Osteocyte (in vitro differentiated cells): Measurements from ENCODE around the gene SCYGR4. TPM values are rescaled to one million over a fixed set of nuclear protein-coding genes. Genes with fewer than 3 reads are reported as not detected.

Experiments
- DNase-seq: peaks from one replicate; pipeline ENCODE4 v3.0.0; 2021; ENCODE audit warnings: mixed read lengths; ENCODE audit not compliant: unreplicated experiment; ENCODE audit errors: extremely low spot score
- H3K27ac Mint-ChIP-seq: one replicate; pipeline ENCODE4 v1.8.0; 2021; ENCODE audit warnings: mild to moderate bottlenecking, mixed read lengths; ENCODE audit not compliant: unreplicated experiment
- H3K27me3 Mint-ChIP-seq: one replicate; pipeline ENCODE4 v1.8.0; 2021; ENCODE audit warnings: mixed read lengths; ENCODE audit not compliant: unreplicated experiment
- H3K36me3 Mint-ChIP-seq: one replicate; pipeline ENCODE4 v1.8.0; 2021; ENCODE audit warnings: mixed read lengths; ENCODE audit not compliant: unreplicated experiment
- H3K4me1 Mint-ChIP-seq: one replicate; pipeline ENCODE4 v1.8.0; 2021; ENCODE audit warnings: mixed read lengths; ENCODE audit not compliant: unreplicated experiment
- H3K4me3 Mint-ChIP-seq: one replicate; pipeline ENCODE4 v1.8.0; 2021; ENCODE audit warnings: mild to moderate bottlenecking, moderate library complexity, mixed read lengths; ENCODE audit not compliant: unreplicated experiment
- H3K9me3 Mint-ChIP-seq: one replicate; pipeline ENCODE4 v1.8.0; 2021; ENCODE audit warnings: mixed read lengths; ENCODE audit not compliant: unreplicated experiment
- total RNA-seq: library from RNA; stranded (reverse); gene quantifications from 2 replicates; pipeline ENCODE4 v1.2.1, GENCODE V29; 2021
- TF ChIP-seq, protein P1 (sequence below): fragments of 200-600 bp; sonication (generic); IDR thresholded peaks from 2 replicates; pipeline ENCODE4 v1.5.0; 2021; ENCODE audit warnings: antibody characterized with exemption, mild to moderate bottlenecking, moderate library complexity

SCYGR4 gene
- total RNA-seq, 1 donor from 2014 or later, result not detected

GRCh38 chr2:227577555-227577954, 39.7 kb upstream of the SCYGR4 start:
- Mint-ChIP-seq H3K4me1 (no peaks in the 10 kb centered on the region), H3K4me3 (no peak overlapping the region), H3K27me3 (peaks cover 21% of the 10 kb centered on the region), H3K27ac (no peak overlapping the region), H3K36me3 (no peaks in the 10 kb centered on the region), H3K9me3 (peaks cover 6% of the 10 kb centered on the region)
- TF ChIP-seq, protein P1, sequence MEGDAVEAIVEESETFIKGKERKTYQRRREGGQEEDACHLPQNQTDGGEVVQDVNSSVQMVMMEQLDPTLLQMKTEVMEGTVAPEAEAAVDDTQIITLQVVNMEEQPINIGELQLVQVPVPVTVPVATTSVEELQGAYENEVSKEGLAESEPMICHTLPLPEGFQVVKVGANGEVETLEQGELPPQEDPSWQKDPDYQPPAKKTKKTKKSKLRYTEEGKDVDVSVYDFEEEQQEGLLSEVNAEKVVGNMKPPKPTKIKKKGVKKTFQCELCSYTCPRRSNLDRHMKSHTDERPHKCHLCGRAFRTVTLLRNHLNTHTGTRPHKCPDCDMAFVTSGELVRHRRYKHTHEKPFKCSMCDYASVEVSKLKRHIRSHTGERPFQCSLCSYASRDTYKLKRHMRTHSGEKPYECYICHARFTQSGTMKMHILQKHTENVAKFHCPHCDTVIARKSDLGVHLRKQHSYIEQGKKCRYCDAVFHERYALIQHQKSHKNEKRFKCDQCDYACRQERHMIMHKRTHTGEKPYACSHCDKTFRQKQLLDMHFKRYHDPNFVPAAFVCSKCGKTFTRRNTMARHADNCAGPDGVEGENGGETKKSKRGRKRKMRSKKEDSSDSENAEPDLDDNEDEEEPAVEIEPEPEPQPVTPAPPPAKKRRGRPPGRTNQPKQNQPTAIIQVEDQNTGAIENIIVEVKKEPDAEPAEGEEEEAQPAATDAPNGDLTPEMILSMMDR, result no peak
- no peak for DNase-seq

DNA sequence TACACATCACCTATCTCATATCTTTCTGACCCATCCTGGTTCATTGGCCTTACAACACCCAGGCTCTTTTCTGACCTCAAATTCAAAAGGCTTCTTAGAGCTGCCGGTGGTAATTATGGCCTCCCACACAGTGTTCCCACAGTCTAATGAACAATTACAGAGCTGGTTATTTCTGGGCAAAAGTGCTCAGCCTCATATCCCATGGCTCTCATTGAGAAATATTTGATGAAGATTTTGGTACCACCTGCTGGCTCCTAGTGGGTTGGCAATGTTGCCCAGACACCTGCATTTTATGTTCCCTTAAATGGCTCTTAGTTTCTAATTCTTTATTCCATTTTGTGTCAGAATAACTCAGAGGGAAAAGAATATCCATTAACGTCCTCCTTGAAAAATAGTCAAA, 38.7 kb upstream of the SCYGR4 start:
- Mint-ChIP-seq H3K4me3 (no peak overlapping the region), H3K4me1 (no peaks in the 10 kb centered on the region), H3K27me3 (peaks cover 21% of the 10 kb centered on the region), H3K9me3 (peaks cover 11% of the 10 kb centered on the region), H3K36me3 (no peaks in the 10 kb centered on the region), H3K27ac (no peak overlapping the region)
- TF ChIP-seq, protein P1, result no peak
- DNase-seq, result no peak

- Mint-ChIP-seq H3K9me3 (peaks cover 11% of the 10 kb centered on the region), H3K27me3 (peaks cover 21% of the 10 kb centered on the region), H3K4me3 (no peak overlapping the region), H3K36me3 (no peaks in the 10 kb centered on the region), H3K27ac (no peak overlapping the region), H3K4me1 (no peaks in the 10 kb centered on the region)
- no peak for DNase-seq
- TF ChIP-seq, protein P1, result no peak
Observed at GRCh38 chr2:227579791-227580190, 37.5 kb upstream of the SCYGR4 start.

GRCh38 chr2:227582369-227582768, 34.9 kb upstream of the SCYGR4 start:
- Mint-ChIP-seq H3K4me3 (no peak overlapping the region), H3K4me1 (no peaks in the 10 kb centered on the region), H3K36me3 (no peaks in the 10 kb centered on the region), H3K27me3 (peaks cover 20% of the 10 kb centered on the region), H3K27ac (no peak overlapping the region), H3K9me3 (peaks cover 11% of the 10 kb centered on the region)
- no peak for DNase-seq
- TF ChIP-seq, protein P1, result no peak

DNA sequence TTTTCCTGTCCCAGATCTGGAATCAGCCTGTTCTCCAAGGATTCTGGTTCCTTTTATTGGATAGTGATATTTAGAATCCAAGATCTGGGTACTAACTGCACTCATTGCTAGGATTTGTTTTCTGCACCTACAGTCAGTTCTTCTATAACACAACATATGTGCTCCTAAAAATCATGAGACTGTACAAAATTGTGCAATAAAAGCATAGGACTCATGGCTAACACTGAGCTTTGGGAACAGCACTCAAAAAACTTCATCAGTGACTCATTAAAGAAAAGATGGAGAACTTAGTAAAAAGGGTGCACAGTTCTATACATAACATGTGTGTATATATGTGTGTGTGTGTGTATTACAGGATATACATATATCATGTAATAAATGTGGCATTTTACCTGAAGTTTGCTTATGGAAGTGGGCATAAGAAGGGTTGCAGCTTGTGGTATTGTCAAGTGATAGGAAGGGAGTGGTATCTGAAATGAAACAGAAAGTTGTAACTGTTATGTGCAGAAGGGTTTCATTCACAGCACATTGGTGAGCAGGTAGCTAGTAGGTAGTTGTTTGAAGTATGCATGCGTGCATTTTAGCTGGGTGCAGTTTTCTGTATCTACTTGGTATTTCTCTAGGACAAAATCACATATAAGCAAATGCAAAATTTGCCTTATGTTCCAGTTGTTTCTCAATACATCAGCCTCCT, 24.5 kb upstream of the SCYGR4 start:
- Mint-ChIP-seq H3K4me3 (no peak overlapping the region), H3K4me1 (no peaks in the 10 kb centered on the region), H3K36me3 (no peaks in the 10 kb centered on the region), H3K27me3 (peaks cover 33% of the 10 kb centered on the region), H3K9me3 (no peaks in the 10 kb centered on the region), H3K27ac (no peak overlapping the region)
- no peak for DNase-seq
- TF ChIP-seq, protein P1, result no peak
